ENCODE results near the gene ANXA4. TPM values are rescaled to one million over a fixed set of nuclear protein-coding genes. Genes with fewer than 3 reads are reported as not detected.

The ANXA4 gene
- total and polyA plus RNA-seq, 2 experiments from 2014 or later, result 35.7 to 113 TPM

- Histone ChIP-seq H3K9ac (no peak overlapping the region), H3F3A (ENCODE audit: insufficient read depth) (0 out of 2 replicates have a peak, but pooled peaks cover 4% of the 10 kb centered on the region), H4K20me1 (ENCODE audit: insufficient read depth) (no peaks in the 10 kb centered on the region), H2AFZ (no peak overlapping the region), H3K4me2 (ENCODE audit: unreplicated experiment) (no peak overlapping the region), H3K4me3 (no peak overlapping the region), H3K36me3 (ENCODE audit: low read depth) (peaks cover 5% of the 10 kb centered on the region; the same call in 1 of the 2 replicates), H3K9me3 (ENCODE audit: low read depth) (no peaks in the 10 kb centered on the region), H3K79me2 (ENCODE audit: insufficient read depth) (peaks cover 75% of the 10 kb centered on the region), H3K4me1 (ENCODE audit: insufficient read depth) (peaks cover 13% of the 10 kb centered on the region), H3K27ac (no peak overlapping the region), H3K9me2 (ENCODE audit: insufficient read depth) (no peaks in the 10 kb centered on the region), H3K27me3 (replicated peaks; ENCODE audit: insufficient read depth) (no peaks in the 10 kb centered on the region)
- in situ Hi-C loops (cut with MboI), result no loop called here
- no peak for DNase-seq
- TF ChIP-seq EZH2 (IDR thresholded peaks at IDR 0.05; ENCODE audit: insufficient read depth, poor library complexity, severe bottlenecking), result no peak
- 71 to 80% methylated on average over 2 of the region's 2 CpGs for WGBS, 2 experiments (ENCODE audit: low coverage in 1 of 2, low lambda C conversion rate in 2 of 2, missing lambda C conversion rate in 2 of 2)
Measured at GRCh38 chr2:69835666-69836065, 93.7 kb downstream of the ANXA4 start.

- peaks cover 6% of the 10 kb centered on the region for H3K4me1 ChIP-seq (ENCODE audit: insufficient read depth)
- in situ Hi-C loops (cut with MboI), result no loop called here
- no peaks in the 10 kb centered on the region for H3K9me2 ChIP-seq (ENCODE audit: insufficient read depth)
- 74 to 81% methylated on average over 5 of the region's 5 CpGs for WGBS, 2 experiments (ENCODE audit: low coverage in 1 of 2, low lambda C conversion rate in 2 of 2, missing lambda C conversion rate in 2 of 2)
- TF ChIP-seq EZH2phosphoT487 (IDR thresholded peaks at IDR 0.05; ENCODE audit: insufficient read depth, low read depth) (no peak), EZH2 (IDR thresholded peaks at IDR 0.05; ENCODE audit: insufficient read depth, poor library complexity, severe bottlenecking) (no peak)
- H3K27me3 ChIP-seq (replicated peaks; ENCODE audit: insufficient read depth), result no peaks in the 10 kb centered on the region
- H3K79me2 ChIP-seq (ENCODE audit: insufficient read depth), result peaks cover 68% of the 10 kb centered on the region
- no peak overlapping the region for H2AFZ ChIP-seq
- H3K4me3 ChIP-seq, result no peak overlapping the region
- no peak for DNase-seq
- H3K27ac ChIP-seq, result no peak overlapping the region
- no peak overlapping the region for H3K9ac ChIP-seq
- peaks cover 5% of the 10 kb centered on the region; the same call in 1 of the 2 replicates for H3K36me3 ChIP-seq (ENCODE audit: low read depth)
- H3K4me2 ChIP-seq (ENCODE audit: unreplicated experiment), result no peak overlapping the region
- H3K9me3 ChIP-seq (ENCODE audit: low read depth), result no peaks in the 10 kb centered on the region
- no peaks in the 10 kb centered on the region for H4K20me1 ChIP-seq (ENCODE audit: insufficient read depth)
- 0 out of 2 replicates have a peak, but pooled peaks cover 4% of the 10 kb centered on the region for H3F3A ChIP-seq (ENCODE audit: insufficient read depth)
Measured at GRCh38 chr2:69836316-69836715, 94.4 kb downstream of the ANXA4 start.

GRCh38 chr2:69837533-69837932 is 95.6 kb downstream of the ANXA4 start:
- H3K4me3 ChIP-seq, result no peak overlapping the region
- peaks cover 56% of the 10 kb centered on the region for H3K79me2 ChIP-seq (ENCODE audit: insufficient read depth)
- H3K4me2 ChIP-seq (ENCODE audit: unreplicated experiment), result no peak overlapping the region
- H3K9me3 ChIP-seq (ENCODE audit: low read depth), result no peaks in the 10 kb centered on the region
- 0 out of 2 replicates have a peak, but pooled peaks cover 4% of the 10 kb centered on the region for H3F3A ChIP-seq (ENCODE audit: insufficient read depth)
- in situ Hi-C loops (cut with MboI), result no loop called here
- no peak for DNase-seq
- H3K4me1 ChIP-seq (ENCODE audit: insufficient read depth), result no peaks in the 10 kb centered on the region
- H2AFZ ChIP-seq, result no peak overlapping the region
- no peaks in the 10 kb centered on the region for H3K27me3 ChIP-seq (replicated peaks; ENCODE audit: insufficient read depth)
- 93 to 96% methylated on average over 2 of the region's 2 CpGs for WGBS, 2 experiments (ENCODE audit: low coverage in 1 of 2, low lambda C conversion rate in 2 of 2, missing lambda C conversion rate in 2 of 2)
- H3K27ac ChIP-seq, result no peak overlapping the region
- H3K9me2 ChIP-seq (ENCODE audit: insufficient read depth), result no peaks in the 10 kb centered on the region
- TF ChIP-seq EZH2phosphoT487 (IDR thresholded peaks at IDR 0.05; ENCODE audit: insufficient read depth, low read depth) (no peak), EZH2 (IDR thresholded peaks at IDR 0.05; ENCODE audit: insufficient read depth, poor library complexity, severe bottlenecking) (no peak)
- H3K36me3 ChIP-seq (ENCODE audit: low read depth), result peaks cover 5% of the 10 kb centered on the region; the same call in 1 of the 2 replicates
- H3K9ac ChIP-seq, result no peak overlapping the region
- no peaks in the 10 kb centered on the region for H4K20me1 ChIP-seq (ENCODE audit: insufficient read depth)

GRCh38 chr2:69843993-69844392 is 102.1 kb downstream of the ANXA4 start:
- Histone ChIP-seq H3F3A (ENCODE audit: insufficient read depth) (no peaks in the 10 kb centered on the region), H2AFZ (no peak overlapping the region), H3K27ac (no peak overlapping the region), H3K36me3 (ENCODE audit: low read depth) (peaks cover 24% of the 10 kb centered on the region), H4K20me1 (ENCODE audit: insufficient read depth) (no peaks in the 10 kb centered on the region), H3K9me2 (ENCODE audit: insufficient read depth) (no peaks in the 10 kb centered on the region), H3K4me1 (ENCODE audit: insufficient read depth) (no peaks in the 10 kb centered on the region), H3K4me3 (no peak overlapping the region), H3K9me3 (ENCODE audit: low read depth) (no peaks in the 10 kb centered on the region), H3K79me2 (ENCODE audit: insufficient read depth) (no peaks in the 10 kb centered on the region), H3K9ac (no peak overlapping the region), H3K4me2 (ENCODE audit: unreplicated experiment) (no peak overlapping the region), H3K27me3 (replicated peaks; ENCODE audit: insufficient read depth) (no peaks in the 10 kb centered on the region)
- DNase-seq, result no peak
- no peak for TF ChIP-seq EZH2 (IDR thresholded peaks at IDR 0.05; ENCODE audit: insufficient read depth, poor library complexity, severe bottlenecking)
- no peak for TF ChIP-seq EZH2phosphoT487 (IDR thresholded peaks at IDR 0.05; ENCODE audit: insufficient read depth, low read depth)
- in situ Hi-C loops (cut with MboI), result no loop called here

- Histone ChIP-seq H2AFZ (no peak overlapping the region), H3K9me3 (ENCODE audit: low read depth) (no peaks in the 10 kb centered on the region), H3K9me2 (ENCODE audit: insufficient read depth) (no peaks in the 10 kb centered on the region), H3K27me3 (replicated peaks; ENCODE audit: insufficient read depth) (no peaks in the 10 kb centered on the region), H3K79me2 (ENCODE audit: insufficient read depth) (no peaks in the 10 kb centered on the region), H3K4me2 (ENCODE audit: unreplicated experiment) (no peak overlapping the region), H4K20me1 (ENCODE audit: insufficient read depth) (no peaks in the 10 kb centered on the region), H3K9ac (no peak overlapping the region), H3K4me1 (ENCODE audit: insufficient read depth) (no peaks in the 10 kb centered on the region), H3F3A (ENCODE audit: insufficient read depth) (no peaks in the 10 kb centered on the region), H3K36me3 (ENCODE audit: low read depth) (peaks cover 20% of the 10 kb centered on the region), H3K4me3 (no peak overlapping the region), H3K27ac (no peak overlapping the region)
- in situ Hi-C loops (cut with MboI), result no loop called here
- TF ChIP-seq EZH2 (IDR thresholded peaks at IDR 0.05; ENCODE audit: insufficient read depth, poor library complexity, severe bottlenecking), result no peak
- TF ChIP-seq EZH2phosphoT487 (IDR thresholded peaks at IDR 0.05; ENCODE audit: insufficient read depth, low read depth), result no peak
- no peak for DNase-seq
- 97 to 98% methylated on average over 3 of the region's 3 CpGs for WGBS, 2 experiments (ENCODE audit: low coverage in 1 of 2, low lambda C conversion rate in 2 of 2, missing lambda C conversion rate in 2 of 2)
Measured at GRCh38 chr2:69844560-69844959, 102.6 kb downstream of the ANXA4 start.

Data from GM23248 (cell line).